Stimulated activated CD8-positive, alpha-beta memory T cell treated with anti-CD3 and anti-CD28 coated beads, Interleukin-4, amount 100 ng/mL, for 48 hours (primary cell): ENCODE results near the gene DCHS2.

ENCODE experiments used
- DNase-seq: peaks from one replicate; pipeline ENCODE4 v3.0.0-alpha.2; 2020

The DCHS2 gene

GRCh38 chr4:154490234-154490582 lies 1.4 kb downstream of the DCHS2 start:
- no peak for DNase-seq

GRCh38 chr4:154489558-154490233 lies 1.9 kb downstream of the DCHS2 start:
- DNase-seq, result no peak

GRCh38 chr4:154487145-154487544 lies 4.5 kb downstream of the DCHS2 start:
- DNase-seq, result no peak

DNA sequence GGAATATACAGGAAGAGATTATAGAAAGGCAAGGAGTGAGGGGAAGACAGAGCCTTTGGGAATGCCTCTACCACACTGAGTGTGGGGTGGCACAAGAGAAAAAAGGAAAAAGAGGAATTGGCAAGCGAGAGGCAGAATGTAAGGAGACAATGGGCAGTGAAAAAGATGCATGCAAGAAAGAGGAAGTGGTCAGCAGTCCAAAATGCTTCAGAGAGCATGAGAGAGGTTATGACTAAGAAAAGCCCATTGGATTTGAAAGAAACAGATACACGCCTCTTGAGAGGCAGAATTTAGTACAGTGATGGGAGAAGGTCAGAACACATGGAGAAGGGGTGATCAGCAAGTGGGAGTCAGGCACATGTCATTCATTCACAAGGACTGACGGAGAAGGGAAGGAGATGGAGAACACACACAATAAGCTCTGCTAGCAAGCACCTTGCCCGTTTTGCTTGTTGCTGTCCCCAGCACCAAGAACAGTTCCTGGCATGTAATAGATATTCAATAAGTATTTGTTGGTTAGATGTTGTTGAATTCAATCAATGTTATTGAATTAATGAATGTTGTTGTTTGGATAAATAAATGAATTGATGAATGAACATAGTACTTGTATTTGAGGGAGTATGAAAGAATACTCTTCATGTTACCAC lies 6.3 kb downstream of the DCHS2 start:
- no peak for DNase-seq

GRCh38 chr4:154478547-154478946 lies 13.1 kb downstream of the DCHS2 start:
- no peak for DNase-seq

- DNase-seq, result no peak
These were observed 13.5 kb downstream of the DCHS2 start for GRCh38 chr4:154478128-154478527.

- no peak for DNase-seq
These were observed 15.4 kb downstream of the DCHS2 start for GRCh38 chr4:154476232-154476631.

GRCh38 chr4:154475820-154476219 lies 15.8 kb downstream of the DCHS2 start:
- no peak for DNase-seq

- no peak for DNase-seq
These were observed 18.1 kb downstream of the DCHS2 start for GRCh38 chr4:154473497-154473896.

DNA sequence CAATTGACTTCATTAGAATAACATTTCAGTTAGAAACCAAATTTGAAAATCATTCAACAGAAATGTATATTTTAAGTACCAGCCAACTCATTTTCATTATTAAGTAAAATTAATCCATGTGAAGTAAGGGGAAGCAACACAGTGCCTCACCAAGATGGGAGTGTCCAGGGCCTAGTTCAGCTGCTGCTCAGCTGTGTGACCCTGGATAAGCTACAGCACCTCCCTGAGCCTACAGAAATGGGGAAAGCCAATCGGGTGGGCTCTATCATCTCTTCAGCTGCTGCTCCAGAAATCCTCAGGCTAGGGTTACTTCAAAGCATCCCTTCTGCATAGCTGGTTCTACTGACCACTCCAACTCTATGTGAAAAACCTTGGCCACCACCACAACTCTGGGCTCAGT lies 18.7 kb downstream of the DCHS2 start:
- no peak for DNase-seq

DNA sequence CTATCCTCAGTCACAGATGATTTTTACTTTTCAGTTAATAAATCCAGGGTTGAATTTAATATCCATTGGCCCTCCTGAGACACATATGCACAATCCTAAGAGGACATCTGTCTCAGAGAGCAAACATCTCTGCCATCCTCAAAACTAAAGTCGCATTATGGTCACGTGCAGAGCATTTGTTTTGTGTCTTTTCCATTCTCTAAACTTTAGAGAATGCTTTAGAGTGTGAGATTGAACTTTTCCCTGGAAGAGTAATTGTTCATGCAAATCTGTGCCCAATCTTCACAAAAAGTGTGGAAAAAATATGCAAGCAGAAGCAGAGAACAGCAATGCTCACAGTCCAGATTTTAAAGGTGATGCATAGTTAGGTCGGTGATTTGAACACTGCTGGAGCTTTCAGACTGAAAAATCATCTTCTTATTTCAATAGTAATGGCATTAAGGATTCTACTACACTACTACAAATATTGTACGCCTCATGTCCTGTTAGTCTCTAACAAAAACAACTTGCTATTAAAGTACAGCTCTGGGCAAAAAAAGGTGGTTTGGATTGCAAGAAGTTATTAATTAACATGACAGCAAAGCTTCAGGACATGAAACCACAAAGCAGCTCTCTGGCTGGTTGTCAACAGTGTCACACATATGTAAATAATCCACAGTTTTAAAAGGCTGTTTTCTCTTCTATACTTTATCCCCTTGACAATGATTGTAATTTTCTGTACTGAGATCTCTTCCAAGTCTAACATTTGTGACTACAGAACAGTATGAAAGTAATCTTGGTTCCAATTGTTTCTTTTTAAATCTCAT lies 19.9 kb downstream of the DCHS2 start:
- no peak for DNase-seq

DNA sequence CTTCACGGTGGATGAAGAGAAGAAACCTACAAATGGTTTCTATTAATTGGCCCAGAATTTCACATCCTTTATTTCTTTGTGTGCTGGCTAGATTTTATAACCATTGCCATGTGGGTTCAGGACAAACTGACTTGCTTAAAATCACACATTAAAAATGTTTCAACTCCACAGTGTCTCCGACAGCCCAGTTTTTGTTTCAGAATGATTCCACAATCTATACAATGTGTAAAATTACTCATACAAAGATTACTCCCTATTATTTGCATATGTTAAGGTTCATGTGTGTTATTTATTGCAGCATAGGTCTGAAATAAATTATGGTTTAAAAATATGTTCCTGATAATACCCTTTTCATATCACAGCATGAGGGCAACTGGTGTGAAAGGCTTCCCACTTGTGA lies 20.6 kb downstream of the DCHS2 start:
- no peak for DNase-seq

- DNase-seq, result no peak
These were observed 23.7 kb downstream of the DCHS2 start for GRCh38 chr4:154467886-154468285.

DNA sequence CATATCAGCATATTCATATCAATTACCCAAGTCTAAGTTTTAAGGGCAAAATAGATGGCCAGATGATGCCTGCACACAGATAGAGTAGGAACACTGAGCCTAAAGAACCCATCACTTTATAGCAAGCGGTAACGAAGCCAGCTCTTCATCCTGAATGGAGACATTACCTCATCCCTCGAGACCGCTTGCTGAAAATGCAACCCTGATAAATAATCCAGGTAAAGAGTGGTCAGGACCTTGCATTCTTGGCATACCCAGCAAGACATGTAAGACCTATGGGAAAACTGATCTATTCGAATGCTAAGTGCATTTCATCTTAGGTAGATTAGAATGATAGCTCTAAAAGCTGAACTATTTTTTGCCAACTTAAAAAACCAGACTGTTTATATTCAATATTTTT lies 25.3 kb downstream of the DCHS2 start:
- DNase-seq, result no peak

DNA sequence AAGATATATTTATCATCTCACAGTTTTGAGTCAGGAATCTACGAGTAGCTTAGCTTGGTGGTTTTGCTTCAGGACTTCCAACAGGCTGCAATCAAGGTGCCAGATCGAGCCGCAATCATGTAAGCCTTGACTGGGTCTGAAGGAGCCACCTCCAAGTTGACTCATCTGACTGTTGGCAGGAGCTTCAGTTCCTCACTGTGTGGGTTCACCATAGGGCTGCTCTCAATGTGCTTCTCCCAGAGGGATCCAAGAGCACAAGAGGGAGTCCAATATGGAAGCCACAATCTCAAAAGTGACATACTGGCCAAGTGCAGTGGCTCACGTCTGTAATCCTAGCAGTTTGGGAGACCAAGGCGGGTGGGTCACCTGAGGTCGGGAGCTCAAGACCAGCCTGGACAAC lies 26.5 kb downstream of the DCHS2 start:
- no peak for DNase-seq

GRCh38 chr4:154464654-154465053 lies 26.9 kb downstream of the DCHS2 start:
- no peak for DNase-seq

DNA sequence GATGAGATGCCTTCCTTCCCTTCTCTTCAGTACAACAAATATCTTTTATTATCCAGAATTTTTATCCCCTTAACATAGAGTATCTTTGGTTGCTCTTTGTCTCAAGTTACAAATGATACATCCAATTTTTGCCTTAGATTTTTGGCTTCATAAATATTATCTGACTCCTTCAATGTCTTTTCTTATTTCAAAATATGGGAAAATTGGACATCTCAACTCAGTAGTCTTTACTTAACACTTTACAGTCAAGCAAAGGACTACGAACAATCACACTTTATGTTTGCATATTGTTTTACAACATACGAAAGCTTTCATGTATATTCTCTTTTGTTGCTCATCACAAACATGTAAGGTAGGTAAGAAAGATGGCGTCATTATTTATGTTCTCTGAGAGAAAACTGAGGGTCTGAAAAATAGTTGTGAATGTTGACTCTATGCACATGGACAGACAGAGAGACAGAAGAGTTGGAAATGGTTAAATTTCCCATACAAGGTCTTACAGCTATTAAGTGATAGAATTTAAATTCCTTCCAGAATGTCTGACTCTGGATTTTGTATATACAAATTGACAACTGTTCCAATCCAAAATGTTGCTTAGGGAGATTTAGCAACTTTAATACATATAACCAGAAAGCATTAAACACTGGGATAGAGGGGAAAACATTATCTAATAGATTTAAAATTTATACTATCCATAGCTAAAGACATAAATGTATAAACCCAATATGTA lies 29.4 kb downstream of the DCHS2 start:
- no peak for DNase-seq

DNA sequence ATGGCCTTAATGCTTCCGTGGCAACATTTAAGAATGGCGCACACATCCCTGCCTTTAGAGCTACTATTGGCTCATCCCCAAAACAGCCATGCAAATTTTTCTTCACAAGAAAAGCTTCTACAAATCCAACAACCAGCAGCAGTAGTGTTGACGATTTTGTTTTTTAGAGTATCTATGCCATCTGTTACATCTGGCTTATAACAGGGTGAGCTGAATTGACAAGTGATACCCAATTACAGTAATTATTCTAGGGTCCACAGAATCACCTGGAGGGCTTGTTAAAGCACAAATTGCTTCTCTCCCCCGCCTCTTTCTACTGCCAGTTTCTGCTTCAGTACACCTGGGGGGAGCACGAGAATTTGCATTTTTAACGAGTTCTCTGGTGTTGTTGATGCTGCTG lies 34.1 kb downstream of the DCHS2 start:
- no peak for DNase-seq

- DNase-seq, result no peak
These were observed 34.7 kb downstream of the DCHS2 start for GRCh38 chr4:154456889-154457288.

GRCh38 chr4:154456240-154456639 lies 35.4 kb downstream of the DCHS2 start:
- no peak for DNase-seq

- DNase-seq, result no peak
These were observed 36.5 kb downstream of the DCHS2 start for GRCh38 chr4:154455111-154455510.

- DNase-seq, result no peak
These were observed 36.9 kb downstream of the DCHS2 start for GRCh38 chr4:154454710-154455109.

GRCh38 chr4:154452798-154453346 lies 38.7 kb downstream of the DCHS2 start:
- no peak for DNase-seq
